ENCODE data around the gene MAGEA9B.
"Not testable (repeated sequence)": the region's sequence is repeated elsewhere in the genome, so short reads cannot be mapped to it uniquely, and the experiment has no call there.

Gene MAGEA9B

DNA sequence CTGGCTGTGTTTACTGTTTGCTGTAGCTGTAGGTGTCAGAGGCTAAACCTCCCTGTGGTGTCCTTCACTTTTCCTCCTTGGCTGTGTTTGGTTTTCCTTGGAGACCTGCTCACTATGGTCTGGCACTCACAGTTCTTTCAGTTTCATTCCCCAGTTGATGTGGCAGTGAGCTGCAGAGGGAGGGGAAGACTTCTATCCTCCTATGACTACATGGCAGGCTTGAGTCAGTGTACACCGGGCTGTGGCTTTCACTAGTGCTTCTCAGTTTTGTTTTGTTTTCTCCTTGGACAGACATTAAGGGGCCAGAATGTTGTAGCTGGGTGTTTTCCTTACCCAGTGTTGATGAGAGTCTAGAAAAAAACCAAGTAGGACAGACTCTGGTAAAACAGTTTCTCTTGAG lies 13.8 kb downstream of the MAGEA9B start:
- DNase-seq (ENCODE audit: extremely low spot score, insufficient read length, low read depth); FAIRE-seq: not testable (repeated sequence)

DNA sequence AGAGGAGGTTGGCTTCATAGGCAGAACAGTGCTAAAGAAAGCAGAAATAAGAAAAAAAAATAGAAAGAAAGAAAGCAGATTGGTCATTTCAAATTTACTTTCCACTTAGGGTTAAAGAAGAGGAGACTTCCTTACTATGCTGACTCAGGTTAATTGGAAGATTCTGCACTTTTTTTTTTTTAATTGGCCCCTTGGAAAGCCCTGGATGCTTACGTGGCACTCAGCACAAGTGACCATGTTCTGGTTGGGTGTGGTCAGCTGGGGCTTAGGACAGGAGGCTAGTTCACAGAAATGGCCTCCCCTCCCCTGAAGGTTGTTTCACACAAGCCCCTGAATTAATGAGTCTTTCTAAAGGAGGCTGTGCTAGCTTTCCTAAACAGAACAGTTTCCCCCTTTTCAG lies 14.5 kb downstream of the MAGEA9B start:
- no peak for FAIRE-seq
- no peak for DNase-seq (ENCODE audit: extremely low spot score, insufficient read length, low read depth)

DNA sequence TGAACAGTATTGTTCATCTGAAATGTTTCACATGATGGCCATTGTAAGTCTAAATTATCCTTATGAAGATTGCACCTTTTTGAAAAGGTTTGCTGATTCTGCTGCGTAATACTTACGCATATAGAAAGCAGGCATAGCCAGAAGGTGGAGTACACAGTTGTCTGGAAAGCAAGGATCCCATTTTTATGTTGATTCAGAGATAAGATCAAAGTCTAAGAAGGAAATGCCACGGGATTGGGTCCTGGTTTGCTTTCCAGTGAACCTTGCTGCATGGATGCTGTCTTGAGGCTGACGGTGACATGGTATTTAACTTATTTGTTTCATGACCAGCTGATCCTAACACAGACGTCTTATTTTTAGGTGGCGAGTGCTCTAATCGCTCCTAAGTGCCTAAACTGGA lies 15.5 kb downstream of the MAGEA9B start:
- DNase-seq (ENCODE audit: extremely low spot score, insufficient read length, low read depth) (no peak), FAIRE-seq (no peak)

DNA sequence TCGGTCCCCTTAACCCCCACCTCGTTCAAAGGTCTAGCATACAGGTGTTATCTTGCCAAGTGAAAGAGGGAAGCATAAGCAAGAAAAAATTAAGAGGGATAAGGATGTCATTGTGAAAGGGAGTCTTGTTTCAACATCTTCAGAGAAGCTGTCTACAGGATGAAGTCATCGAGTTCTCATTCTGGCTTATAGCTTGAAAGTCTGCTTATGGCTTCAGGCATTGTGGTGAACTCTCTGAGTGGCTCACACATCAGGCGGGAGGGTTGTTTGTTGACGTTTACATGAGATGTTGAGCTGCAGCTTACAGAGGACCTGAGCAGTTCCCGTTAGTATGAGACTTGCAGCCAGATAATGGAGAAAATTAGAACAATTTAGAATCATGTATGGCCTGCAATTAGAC lies 16.6 kb downstream of the MAGEA9B start:
- FAIRE-seq, result no peak
- no peak for DNase-seq (ENCODE audit: extremely low spot score, insufficient read length, low read depth)

DNA sequence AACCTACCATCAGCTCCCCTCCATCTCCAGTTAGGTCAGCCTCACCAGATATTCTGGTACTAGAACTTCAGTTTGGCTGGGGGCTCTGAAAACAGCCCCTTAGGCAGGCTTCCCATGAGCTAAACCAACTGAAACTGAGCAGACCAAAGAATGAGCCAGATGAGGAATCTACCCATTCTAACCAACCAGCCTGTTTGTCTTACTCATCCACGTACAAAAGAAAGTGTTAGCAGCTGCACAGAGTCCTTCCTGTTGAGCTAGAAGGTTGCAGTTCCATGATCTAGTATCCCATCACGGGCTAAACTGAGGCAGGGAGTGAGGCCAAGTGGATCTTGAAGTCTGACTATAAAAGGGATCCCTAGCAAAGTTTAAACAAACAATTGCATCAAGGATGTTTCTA lies 17.5 kb downstream of the MAGEA9B start:
- no peak for FAIRE-seq
- DNase-seq (ENCODE audit: extremely low spot score, insufficient read length, low read depth), result no peak

DNA sequence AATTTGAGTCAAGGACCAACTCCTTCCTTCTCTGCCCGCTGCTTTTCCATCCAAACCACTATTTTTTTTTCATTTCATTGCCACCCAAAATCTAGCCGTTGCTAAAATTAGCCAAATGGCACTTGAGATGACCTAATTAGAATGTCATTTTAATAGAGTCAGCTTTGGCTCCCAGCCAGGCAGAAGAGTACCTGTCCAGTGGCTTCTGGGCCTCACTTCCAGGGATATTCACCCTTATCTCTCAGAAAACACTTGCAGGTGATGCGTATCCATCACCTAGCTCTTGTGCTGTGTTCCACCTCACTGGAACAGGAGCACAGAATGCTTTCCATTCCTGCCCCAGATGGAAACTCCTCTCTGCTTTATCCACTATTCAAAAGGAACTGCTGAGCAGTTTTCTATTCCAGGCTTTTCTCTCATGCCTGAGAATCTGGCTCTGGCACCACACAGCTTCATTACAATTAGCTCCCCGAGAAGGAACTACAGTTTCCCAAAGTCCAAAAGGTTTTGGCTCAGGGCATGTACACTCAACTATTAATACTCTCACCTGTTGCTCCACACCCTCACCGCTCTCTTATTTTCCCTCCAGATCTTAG lies 18.5 kb downstream of the MAGEA9B start:
- DNase-seq (ENCODE audit: extremely low spot score, insufficient read length, low read depth), result no peak

DNA sequence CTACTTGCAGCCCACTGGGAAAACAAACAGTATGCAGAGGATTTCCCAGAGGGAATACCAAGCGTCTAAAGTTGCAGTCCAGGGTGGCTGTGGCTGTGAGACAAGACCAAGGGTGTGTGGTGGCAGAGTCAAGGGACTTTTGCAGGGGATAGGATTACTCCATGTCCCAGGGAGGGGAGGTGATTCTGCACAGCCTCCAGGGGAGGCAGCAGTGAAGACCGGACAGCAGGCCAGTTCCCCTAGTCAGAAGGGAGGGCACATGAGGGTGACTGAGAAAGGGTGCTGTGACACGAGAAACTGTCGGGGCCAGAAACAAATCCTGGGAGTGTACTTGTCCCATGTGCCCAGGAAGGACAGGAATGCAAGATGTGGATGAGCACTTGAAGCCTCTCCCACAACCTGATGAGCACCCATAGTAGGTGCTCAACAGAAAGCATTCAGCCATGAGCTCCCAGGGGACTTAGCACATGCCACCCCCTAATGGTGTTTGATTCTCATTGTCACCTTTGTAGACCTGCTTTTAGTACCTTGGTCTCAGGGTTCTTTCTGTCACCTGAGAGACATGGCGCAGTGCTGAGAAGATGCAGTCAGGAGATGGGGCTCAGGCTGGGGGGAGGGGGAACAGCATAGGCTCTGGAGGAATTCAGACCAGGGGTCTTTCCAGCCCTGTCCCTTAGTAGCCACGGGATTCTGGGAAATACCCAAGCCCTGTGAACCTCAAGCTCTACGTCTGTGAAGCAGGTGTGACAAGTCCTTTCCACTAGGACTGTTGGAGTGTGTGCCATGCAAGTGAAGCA lies 19.4 kb downstream of the MAGEA9B start:
- FAIRE-seq (no peak), DNase-seq (ENCODE audit: extremely low spot score, insufficient read length, low read depth) (no peak)

More for the DNA sequence above, 18.5 kb downstream of the MAGEA9B start:
- FAIRE-seq, result no peak

DNA sequence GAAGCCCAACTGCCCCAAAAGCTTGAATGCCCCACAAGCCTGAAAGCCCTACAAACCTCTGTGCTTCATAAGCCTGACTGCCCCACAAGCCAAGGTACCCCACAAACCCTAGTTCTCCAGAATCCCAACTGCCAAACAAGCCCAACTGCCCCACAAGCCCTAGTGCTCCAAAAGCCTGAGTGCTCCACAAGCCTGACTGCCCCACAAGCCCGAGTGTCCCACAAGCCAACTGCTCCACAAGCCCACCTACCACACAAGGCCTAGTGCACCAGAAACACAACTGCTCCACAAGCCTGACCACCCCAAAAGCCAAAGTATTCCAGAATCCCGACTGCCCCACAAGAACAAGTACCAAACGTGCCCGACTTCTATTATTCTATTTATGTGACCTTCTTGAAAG lies 23.9 kb downstream of the MAGEA9B start:
- DNase-seq (ENCODE audit: extremely low spot score, insufficient read length, low read depth), result no peak
- no peak for FAIRE-seq

DNA sequence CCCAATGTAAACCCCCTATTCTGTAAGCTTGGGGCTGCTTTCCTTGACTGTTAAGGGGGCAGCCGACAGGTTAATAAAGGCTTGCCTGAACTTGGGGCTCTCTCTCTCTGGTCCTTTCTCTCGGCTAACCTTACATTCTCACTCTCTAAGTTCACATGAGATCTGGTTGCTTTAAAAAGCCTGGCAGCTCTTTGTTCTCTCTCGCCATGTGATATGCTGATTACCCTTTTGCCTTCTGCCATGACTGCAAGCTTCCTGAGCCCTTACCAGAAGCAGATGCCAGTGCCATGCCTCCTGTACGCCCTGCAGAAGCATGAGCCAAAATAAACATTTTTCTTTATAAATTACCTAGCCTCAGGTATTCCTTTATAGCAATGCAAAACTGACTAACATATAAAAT lies 32.0 kb downstream of the MAGEA9B start:
- not testable (repeated sequence) for FAIRE-seq; DNase-seq (ENCODE audit: extremely low spot score, insufficient read length, low read depth)

DNA sequence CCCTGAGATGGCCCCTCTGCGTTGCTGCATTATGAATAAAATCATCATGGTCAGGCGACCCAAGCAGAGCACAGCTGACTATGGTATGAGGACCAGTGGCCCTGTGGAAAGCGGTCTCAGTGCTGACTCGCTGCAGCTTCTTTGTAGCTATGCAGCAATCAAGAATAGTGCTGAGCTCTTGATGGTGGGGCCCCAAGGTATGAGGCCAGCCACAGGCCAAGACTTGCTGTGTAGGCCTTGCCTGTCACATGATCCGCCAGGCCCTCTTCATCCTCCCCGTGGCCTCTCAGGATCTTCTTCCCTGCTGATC lies 35.4 kb downstream of the MAGEA9B start:
- FAIRE-seq; DNase-seq (ENCODE audit: extremely low spot score, insufficient read length, low read depth): not testable (repeated sequence)

DNA sequence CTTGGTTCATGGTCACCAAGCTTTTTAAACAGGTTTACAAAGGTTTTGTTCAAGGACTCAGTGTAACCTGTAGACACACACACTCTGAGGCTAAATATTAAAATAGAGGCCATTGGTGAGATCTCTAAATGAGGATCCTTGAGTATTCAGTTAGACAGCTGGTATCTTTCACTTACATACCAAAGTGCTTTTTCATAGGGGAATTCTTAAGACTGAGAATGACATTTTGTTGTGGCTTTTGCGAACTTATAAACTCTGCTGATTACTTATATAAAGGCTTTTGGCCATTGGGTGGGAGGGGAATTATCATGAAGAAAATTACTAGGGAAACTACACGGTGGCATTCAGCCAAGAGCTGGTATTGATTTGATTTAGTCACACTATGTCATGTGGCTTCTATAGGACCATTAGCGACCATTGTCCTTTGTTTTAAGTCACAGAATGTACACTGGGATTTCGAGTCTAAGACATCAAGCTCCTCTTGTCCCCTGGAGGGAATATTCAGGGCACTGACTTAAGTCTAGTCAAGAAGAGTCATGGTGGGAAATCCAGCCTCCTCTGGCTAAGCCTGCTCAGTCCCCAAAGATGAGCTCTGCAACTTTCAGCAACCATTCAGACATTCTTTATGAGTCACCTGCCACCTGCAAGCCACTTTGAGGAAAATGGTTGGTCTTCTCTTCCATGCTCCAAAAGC lies 35.9 kb downstream of the MAGEA9B start:
- not testable (repeated sequence) for DNase-seq (ENCODE audit: extremely low spot score, insufficient read length, low read depth)
- FAIRE-seq, result peak; percentile 88

DNA sequence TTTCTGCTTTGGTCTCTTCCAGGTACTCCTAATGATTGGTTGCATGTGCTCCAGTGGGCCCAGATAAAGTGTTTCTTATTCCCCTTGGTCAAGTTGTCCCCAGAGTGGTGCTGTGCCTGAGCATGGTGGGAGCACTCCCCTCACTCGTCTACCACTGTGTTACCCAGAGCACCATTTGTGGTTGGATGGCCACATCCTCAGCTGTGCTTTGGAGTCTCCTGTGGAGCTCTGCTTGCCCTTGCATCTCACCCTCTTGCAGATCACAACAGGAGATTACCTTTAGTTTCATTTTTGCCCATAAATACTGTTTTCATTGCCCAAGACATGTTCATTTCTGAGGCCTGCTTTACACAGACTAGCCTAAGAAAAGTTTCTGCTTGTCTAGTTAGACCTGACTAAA lies 36.8 kb downstream of the MAGEA9B start:
- DNase-seq (ENCODE audit: extremely low spot score, insufficient read length, low read depth), result not testable (repeated sequence)
- FAIRE-seq, result peak; percentile 55

DNA sequence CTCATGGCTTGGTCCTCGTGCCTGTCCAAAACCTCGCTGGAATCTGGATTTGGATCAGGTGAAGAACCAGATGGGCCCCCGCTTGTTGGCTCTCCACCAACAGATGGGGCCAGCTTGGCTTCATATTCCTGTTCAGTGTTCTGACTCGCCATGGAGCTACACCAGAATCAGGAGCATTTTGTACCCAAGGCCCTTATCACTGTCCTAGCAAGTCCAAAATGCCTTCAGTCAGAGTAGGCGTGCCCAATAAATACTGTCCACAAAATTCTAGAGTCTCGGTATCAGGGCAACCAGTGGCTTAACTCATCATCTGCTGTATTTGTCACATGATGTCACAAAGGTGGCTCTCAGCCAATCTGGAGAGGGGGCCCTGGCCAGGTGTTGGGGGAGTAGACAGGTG lies 37.6 kb downstream of the MAGEA9B start, which contains the start of gene HSFX3:
Gene HSFX3 (minus strand): TSS at position 224 of the 400 bp plus-strand sequence. CDS start 72 bp downstream, at position 152.
- not testable (repeated sequence) for FAIRE-seq; DNase-seq (ENCODE audit: extremely low spot score, insufficient read length, low read depth)

DNA sequence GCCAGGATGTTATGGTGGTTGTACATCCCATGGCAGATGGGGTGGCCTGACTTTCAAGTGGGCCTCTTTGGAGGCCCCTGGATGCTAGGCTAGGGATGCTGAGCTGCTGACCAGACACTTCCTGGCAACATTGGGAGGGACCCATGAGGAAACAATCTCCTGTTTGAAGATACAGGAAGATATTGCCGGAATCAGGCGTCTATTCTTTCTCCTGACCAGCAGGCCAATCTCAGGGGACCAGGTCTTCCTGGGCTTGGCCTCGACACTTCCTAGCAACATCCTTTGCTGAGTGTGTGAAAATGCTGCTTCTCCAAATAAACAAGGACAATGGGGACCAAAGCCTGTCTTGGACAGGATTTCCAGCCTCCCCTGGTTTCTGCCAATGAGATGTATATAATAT lies 39.5 kb downstream of the MAGEA9B start:
- DNase-seq (ENCODE audit: extremely low spot score, insufficient read length, low read depth); FAIRE-seq: not testable (repeated sequence)

DNA sequence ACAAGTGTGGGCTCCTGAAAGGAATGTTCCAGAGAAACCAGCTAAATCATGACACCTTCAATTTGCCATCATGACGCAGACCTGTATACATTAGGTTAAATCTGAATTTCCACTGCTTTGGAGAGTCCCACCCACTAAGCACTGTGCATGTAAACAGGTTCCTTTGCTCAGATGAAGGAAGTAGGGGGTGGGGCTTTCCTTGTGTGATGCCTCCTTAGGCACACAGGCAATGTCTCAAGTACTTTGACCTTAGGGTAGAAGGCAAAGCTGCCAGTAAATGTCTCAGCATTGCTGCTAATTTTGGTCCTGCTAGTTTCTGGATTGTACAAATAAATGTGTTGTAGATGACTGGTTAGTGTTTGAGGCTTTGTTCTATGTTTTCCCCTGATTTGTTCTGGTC lies 40.3 kb downstream of the MAGEA9B start:
- FAIRE-seq, result peak; percentile 72
- not testable (repeated sequence) for DNase-seq (ENCODE audit: extremely low spot score, insufficient read length, low read depth)

DNA sequence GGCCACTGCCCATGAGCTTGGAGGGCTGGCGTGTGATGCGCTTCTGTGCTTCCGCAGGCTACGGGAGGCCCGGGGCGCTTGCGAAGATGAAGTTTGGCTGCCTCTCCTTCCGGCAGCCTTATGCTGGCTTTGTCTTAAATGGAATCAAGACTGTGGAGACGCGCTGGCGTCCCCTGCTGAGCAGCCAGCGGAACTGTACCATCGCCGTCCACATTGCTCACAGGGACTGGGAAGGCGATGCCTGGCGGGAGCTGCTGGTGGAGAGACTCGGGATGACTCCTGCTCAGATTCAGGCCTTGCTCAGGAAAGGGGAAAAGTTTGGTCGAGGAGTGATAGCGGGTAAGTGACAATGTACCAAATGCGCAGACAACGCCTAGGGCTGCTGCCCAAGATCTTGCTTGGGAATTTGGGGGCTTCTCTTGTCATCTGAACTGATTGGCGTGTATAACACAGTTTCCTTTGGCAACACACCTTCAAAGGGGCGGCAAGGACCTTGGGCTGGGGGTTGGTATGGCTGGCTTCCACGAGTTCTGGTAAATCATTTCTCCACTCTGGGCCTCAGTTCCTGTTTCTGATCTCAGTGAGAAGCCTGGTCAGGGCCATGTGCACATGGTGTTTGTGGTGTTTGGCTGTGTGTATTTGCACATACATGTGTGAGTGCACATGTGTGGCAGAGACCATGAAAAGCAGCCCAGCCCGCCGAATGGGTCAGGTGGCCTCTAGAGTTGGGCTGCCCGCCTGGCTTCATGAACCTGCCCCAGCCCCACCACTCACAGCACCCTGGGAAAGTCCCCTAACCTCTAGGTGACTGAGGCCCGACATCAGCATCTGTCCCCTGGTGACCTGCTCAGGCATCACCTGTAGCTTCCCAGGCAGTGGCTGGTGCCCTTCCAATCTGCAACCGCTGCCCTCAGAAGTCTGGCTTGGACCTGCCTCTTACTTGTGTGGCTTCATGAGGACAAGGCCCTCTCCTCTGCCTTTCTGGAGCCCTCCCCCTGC lies 41.4 kb downstream of the MAGEA9B start:
- peak; percentile 60 for FAIRE-seq
- not testable (repeated sequence) for DNase-seq (ENCODE audit: extremely low spot score, insufficient read length, low read depth)

DNA sequence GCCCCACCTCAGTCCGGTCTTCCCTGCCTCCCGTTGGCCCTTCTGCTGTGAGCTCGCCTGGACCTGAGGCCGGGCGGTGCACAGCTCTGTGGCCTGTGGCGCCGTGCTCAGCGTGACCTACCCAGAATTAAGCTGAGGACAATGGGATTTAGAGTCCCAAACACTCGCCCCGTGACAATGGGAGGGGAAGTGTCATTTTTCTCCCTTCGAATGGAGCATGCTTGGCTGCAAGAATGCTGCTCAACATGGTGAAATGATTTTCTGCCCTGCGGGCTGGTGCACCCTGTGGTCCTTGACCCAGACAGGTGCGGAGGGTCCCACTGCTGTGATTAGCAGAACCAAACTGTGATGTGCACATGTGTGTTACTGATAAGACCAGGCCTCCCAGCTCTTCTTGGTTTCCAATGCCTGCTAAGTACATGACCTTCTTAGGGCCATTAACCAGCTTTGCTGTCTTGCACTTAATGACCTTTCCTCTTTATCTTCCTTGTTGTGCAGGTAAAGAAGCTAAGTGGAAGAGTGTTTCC lies 45.7 kb downstream of the MAGEA9B start:
- DNase-seq (ENCODE audit: extremely low spot score, insufficient read length, low read depth) (no peak), FAIRE-seq (peak; percentile 5)

DNA sequence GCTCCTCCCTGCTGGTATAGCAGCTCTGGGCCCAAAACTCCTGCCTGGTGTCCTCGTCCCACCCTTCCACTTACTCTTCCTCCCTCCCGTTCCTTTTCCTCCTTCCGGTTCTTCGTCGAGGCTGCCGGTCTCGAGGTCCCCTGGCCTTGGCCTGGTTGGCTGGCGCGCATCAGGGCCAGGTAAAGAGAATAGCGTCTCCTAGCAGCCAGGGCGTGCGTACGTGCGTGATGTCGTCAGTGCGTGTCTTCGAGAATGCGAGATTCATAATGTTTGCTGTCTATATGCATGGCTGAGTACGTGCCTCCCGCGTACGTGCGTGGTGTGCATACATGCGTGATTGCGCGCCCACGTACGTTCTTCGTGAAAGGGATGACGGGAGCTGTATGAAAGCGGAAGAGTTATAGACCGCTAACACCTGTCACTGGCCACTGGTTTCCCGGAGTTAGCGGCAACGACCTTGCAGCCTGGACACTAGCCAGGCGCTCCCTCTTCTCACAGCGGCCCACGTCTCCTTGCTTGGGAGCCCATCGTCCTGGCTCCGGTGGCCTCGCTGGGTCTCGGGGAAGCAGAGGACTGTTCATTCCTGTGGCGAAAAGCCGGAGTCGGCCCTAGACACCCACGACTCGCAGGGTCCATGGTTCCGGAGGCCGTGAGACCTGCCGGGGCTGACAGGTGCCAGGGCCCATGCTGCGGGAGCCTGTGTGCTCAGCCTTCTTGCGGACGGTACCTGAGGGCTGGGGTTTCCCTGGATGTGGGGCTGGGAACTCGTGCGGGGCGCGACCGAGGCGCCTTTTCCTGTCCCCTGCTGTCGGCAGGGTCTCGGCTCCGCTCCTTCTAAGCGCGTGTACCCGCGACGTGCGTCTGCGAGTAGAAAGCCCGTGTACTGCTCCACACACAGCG lies 46.4 kb downstream of the MAGEA9B start, which contains the start of gene EOLA1:
Gene EOLA1 (plus strand): TSS at position 392 of the 900 bp plus-strand sequence. CDS start 4,619 bp downstream, outside the sequence.
- no peak for DNase-seq (ENCODE audit: extremely low spot score, insufficient read length, low read depth)
- FAIRE-seq, result peak; percentile 100
